Colonic mucosa (tissue), 4 donors: ENCODE results near the gene PIKFYVE. TPM values are rescaled to one million over a fixed set of nuclear protein-coding genes. Genes with fewer than 3 reads are reported as not detected.

Experiments used
- DNase-seq: peaks from one replicate; pipeline ENCODE4 v3.0.0-alpha.2; 2020
- H3K27ac ChIP-seq: fragments of 200-600 bp; one replicate; pipeline ENCODE4 v1.8.0; 2021
- H3K27me3 ChIP-seq: fragments of 200-600 bp; one replicate; pipeline ENCODE4 v1.8.0; 2021
- H3K36me3 ChIP-seq: fragments of 200-600 bp; one replicate; pipeline ENCODE4 v1.8.0; 2021
- H3K4me1 ChIP-seq: fragments of 200-600 bp; one replicate; pipeline ENCODE4 v1.8.0; 2021; ENCODE audit warnings: mild to moderate bottlenecking
- H3K4me3 ChIP-seq: fragments of 200-600 bp; one replicate; pipeline ENCODE4 v1.8.0; 2021
- H3K9ac ChIP-seq, 2 donors: one replicate each; pipeline ENCODE4 v1.7.0; 2013; ENCODE audit warnings: control low read depth in 2 of 2, low read depth in 2 of 2, low read length in 2 of 2
- H3K9me3 ChIP-seq: fragments of 200-600 bp; one replicate; pipeline ENCODE4 v1.8.0; 2021
- CTCF ChIP-seq: fragments of 200-600 bp; IDR thresholded peaks from one replicate; pipeline ENCODE4 v1.8.0; 2022; ENCODE audit warnings: antibody characterized with exemption, mild to moderate bottlenecking
- intact Hi-C: fragments of 100-400 bp; cut with DNase I; formaldehyde crosslinking; loops from one replicate; pipeline ENCODE4 v1.14.1; 2022
- total RNA-seq, 2 donors: library from RNA; stranded (reverse); fragmentation: NEBNext Ultra II Directional in 1 of 2; extraction: Animal tissue kit (Norgen Biotek cat#: 25700) in 1 of 2; gene quantifications; one replicate each; pipeline ENCODE4 v1.2.1, GENCODE V29; 2021
- donor health status: healthy.
- donor health status: DM: no; HTN: no; CAD: no.
- donor health status: DM: no; HTN: no; CAD: no.

PIKFYVE gene
- total RNA-seq, 2 donors from 2014 or later: 14.6 to 18.2 TPM

- TF ChIP-seq CTCF: no peak
- no peak for DNase-seq
- Histone ChIP-seq H3K36me3 (peaks cover 12% of the 10 kb centered on the region), H3K27me3 (no peaks in the 10 kb centered on the region), H3K9ac (no peak overlapping the region), H3K9me3 (no peaks in the 10 kb centered on the region), H3K27ac (no peak overlapping the region), H3K4me3 (no peak overlapping the region), H3K4me1 (no peaks in the 10 kb centered on the region)
- intact Hi-C loops: no loop called here
Measured at GRCh38 chr2:208234786-208235185, 31.3 kb upstream of the PIKFYVE start.

GRCh38 chr2:208235860-208236259 lies 30.2 kb upstream of the PIKFYVE start:
- H3K27ac ChIP-seq: no peak overlapping the region
- H3K27me3 ChIP-seq: no peaks in the 10 kb centered on the region
- H3K9ac ChIP-seq: no peak overlapping the region
- no peak for DNase-seq
- intact Hi-C loops: no loop called here
- H3K4me3 ChIP-seq: no peak overlapping the region
- H3K9me3 ChIP-seq: no peaks in the 10 kb centered on the region
- TF ChIP-seq CTCF: no peak
- peaks cover 12% of the 10 kb centered on the region for H3K36me3 ChIP-seq
- H3K4me1 ChIP-seq: no peaks in the 10 kb centered on the region

GRCh38 chr2:208239770-208240493 lies 26.1 kb upstream of the PIKFYVE start:
- intact Hi-C loops: no loop called here
- no peaks in the 10 kb centered on the region for H3K27me3 ChIP-seq
- H3K9me3 ChIP-seq: no peaks in the 10 kb centered on the region
- no peak for TF ChIP-seq CTCF
- no peaks in the 10 kb centered on the region for H3K4me1 ChIP-seq
- H3K36me3 ChIP-seq: peaks cover 13% of the 10 kb centered on the region
- no peak overlapping the region for H3K4me3 ChIP-seq
- no peak overlapping the region for H3K9ac ChIP-seq
- no peak for DNase-seq
- H3K27ac ChIP-seq: no peak overlapping the region

GRCh38 chr2:208240619-208241209 lies 25.3 kb upstream of the PIKFYVE start:
- no peak overlapping the region for H3K27ac ChIP-seq
- intact Hi-C loops: no loop called here
- no peaks in the 10 kb centered on the region for H3K9me3 ChIP-seq
- no peak overlapping the region for H3K9ac ChIP-seq
- H3K27me3 ChIP-seq: no peaks in the 10 kb centered on the region
- peaks cover 17% of the 10 kb centered on the region for H3K36me3 ChIP-seq
- H3K4me1 ChIP-seq: no peaks in the 10 kb centered on the region
- no peak for TF ChIP-seq CTCF
- DNase-seq: no peak
- no peak overlapping the region for H3K4me3 ChIP-seq

GRCh38 chr2:208244422-208244821 lies 21.6 kb upstream of the PIKFYVE start:
- intact Hi-C loops: no loop called here
- TF ChIP-seq CTCF: no peak
- no peak overlapping the region for H3K27ac ChIP-seq
- no peaks in the 10 kb centered on the region for H3K9me3 ChIP-seq
- DNase-seq: no peak
- H3K27me3 ChIP-seq: no peaks in the 10 kb centered on the region
- H3K4me3 ChIP-seq: no peak overlapping the region
- H3K9ac ChIP-seq: no peak overlapping the region
- no peaks in the 10 kb centered on the region for H3K4me1 ChIP-seq
- peaks cover 6% of the 10 kb centered on the region for H3K36me3 ChIP-seq
